PC-9 (cell line): Measurements from ENCODE around the gene RNF44. TPM values are rescaled to one million over a fixed set of nuclear protein-coding genes. Genes with fewer than 3 reads are reported as not detected.

Experiments used
- BruUV-seq: library from RNA; stranded (reverse); fragments of 400-500 nt; replicated peaks from 2 replicates; lab custom pipeline; 2021; lab: Mats Ljungman, UMichigan
- CTCF ChIA-PET: fragments of 300-600 bp; sonication (Branson Sonifier 250); formaldehyde crosslinking; loops from one replicate; lab custom pipeline; 2022; ENCODE audit warnings: antibody characterized with exemption; lab: Charles Lee
- POLR2A ChIA-PET: fragments of 300-600 bp; sonication (Branson Sonifier 250); formaldehyde crosslinking; loops from one replicate; lab custom pipeline; 2022; ENCODE audit warnings: antibody characterized with exemption; ENCODE audit not compliant: unreplicated experiment; lab: Charles Lee
- DNase-seq, 2 experiments: peaks; one replicate each; pipeline versions ENCODE4 v3.0.0 to v3.0.0-alpha.2; 2015 to 2022; ENCODE audit warnings: mixed read lengths in 1 of 2
- H2AFZ ChIP-seq: fragments of 200-600 bp; sonication (generic); 2 replicates; pipeline ENCODE4 v1.8.1; 2017; ENCODE audit warnings: antibody characterized with exemption
- H3F3A ChIP-seq: fragments of 200-600 bp; sonication (generic); 2 replicates; pipeline ENCODE4 v1.8.1; 2017; ENCODE audit warnings: antibody characterized with exemption, mild to moderate bottlenecking, low read depth; ENCODE audit not compliant: insufficient read depth
- H3K27ac ChIP-seq: fragments of 200-600 bp; sonication (generic); 2 replicates; pipeline ENCODE4 v1.6.1; 2016; ENCODE audit warnings: mixed run types
- H3K27me3 ChIP-seq: fragments of 200-600 bp; sonication (generic); 2 replicates; pipeline ENCODE4 v1.6.1; 2016; ENCODE audit warnings: low read depth, mixed run types; ENCODE audit not compliant: insufficient read depth
- H3K36me3 ChIP-seq: fragments of 200-600 bp; sonication (generic); 2 replicates; pipeline ENCODE4 v1.6.1; 2016; ENCODE audit warnings: low read depth, mixed run types
- H3K4me1 ChIP-seq: fragments of 200-600 bp; sonication (generic); replicated peaks from 2 replicates; pipeline ENCODE4 v1.6.1; 2016; ENCODE audit warnings: mixed run types; ENCODE audit not compliant: insufficient read depth
- H3K4me2 ChIP-seq: fragments of 200-600 bp; sonication (generic); 2 replicates; pipeline ENCODE4 v1.6.1; 2017; ENCODE audit warnings: mixed run types
- H3K4me3 ChIP-seq: fragments of 200-600 bp; sonication (generic); 2 replicates; pipeline ENCODE4 v1.6.1; 2016; ENCODE audit warnings: mixed run types
- H3K79me2 ChIP-seq: fragments of 200-600 bp; sonication (generic); 2 replicates; pipeline ENCODE4 v1.6.1; 2017; ENCODE audit warnings: low read depth, mixed run types
- H3K9me2 ChIP-seq: fragments of 200-600 bp; sonication (generic); 2 replicates; pipeline ENCODE4 v1.8.1; 2017; ENCODE audit warnings: mild to moderate bottlenecking; ENCODE audit not compliant: insufficient read depth
- H3K9me3 ChIP-seq: fragments of 200-600 bp; sonication (generic); 2 replicates; pipeline ENCODE4 v1.8.1; 2016; ENCODE audit warnings: low read depth; ENCODE audit not compliant: insufficient read depth
- H4K20me1 ChIP-seq: fragments of 200-600 bp; sonication (generic); 2 replicates; pipeline ENCODE4 v1.8.1; 2017; ENCODE audit not compliant: insufficient read depth
- EZH2 ChIP-seq: fragments of 200-600 bp; sonication (generic); IDR thresholded peaks from 2 replicates; pipeline ENCODE4 v1.8.0; 2017; ENCODE audit warnings: antibody characterized with exemption, low read depth
- intact Hi-C: fragments of 100-400 bp; cut with micrococcal nuclease; formaldehyde crosslinking; loops from one replicate; pipeline ENCODE4 v1.10.0; 2022; ENCODE audit not compliant: unreplicated experiment
- total RNA-seq: library from RNA; stranded (reverse); gene quantifications from 2 replicates; pipeline ENCODE4 v1.2.3, GENCODE V29; 2021
- TF ChIP-seq, protein P1 (sequence below): fragments of 200-600 bp; sonication (generic); conservative IDR thresholded peaks from 2 replicates; pipeline ENCODE4 v1.6.1; 2017; ENCODE audit warnings: mixed run types, antibody characterized with exemption, mild to moderate bottlenecking, moderate library complexity

Gene RNF44
- total RNA-seq, 1 experiment from 2014 or later, result 87.4 TPM

DNA sequence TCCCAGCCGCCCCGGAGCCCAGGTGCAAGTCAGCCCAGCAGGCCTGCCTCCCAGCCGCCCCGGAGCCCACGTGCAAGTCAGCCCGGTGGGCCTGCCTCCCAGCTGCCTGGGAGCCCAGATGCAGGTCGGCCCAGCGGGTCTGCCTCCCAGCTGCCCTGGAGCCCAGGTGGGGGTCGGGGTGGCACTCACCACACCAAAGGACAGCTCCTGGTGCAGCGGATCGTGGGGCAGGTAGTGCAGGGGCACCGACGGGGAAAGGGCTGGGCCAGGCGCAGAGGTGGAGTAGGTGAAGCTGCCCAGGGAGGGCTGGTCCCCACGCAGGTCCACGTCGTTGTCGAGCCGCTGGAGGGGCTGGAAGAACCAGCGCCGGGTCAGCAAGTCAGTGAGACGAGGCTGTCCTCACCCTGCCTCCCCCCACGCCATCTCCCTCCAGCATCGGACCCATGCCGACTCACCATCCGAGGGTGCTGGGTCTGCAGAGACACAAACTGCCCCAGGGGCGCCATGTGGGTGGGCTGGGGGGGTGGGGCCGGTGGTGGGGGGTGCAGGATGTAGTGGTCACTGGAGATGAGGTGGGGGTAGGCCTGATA lies 6.7 kb downstream of the RNF44 start:
- POLR2A ChIA-PET, result interaction anchor here (0.6 kb wide), 1 partner anchor 66 kb away, joined by 4 read pairs; no protein-coding TSS in a partner anchor
- Histone ChIP-seq H3F3A (peaks cover 17% of the 10 kb centered on the region; the same call in 1 of the 2 replicates), H3K27ac (no peak overlapping the region), H4K20me1 (peaks cover 32% of the 10 kb centered on the region), H3K79me2 (peaks cover 37% of the 10 kb centered on the region), H3K4me1 (peaks cover 9% of the 10 kb centered on the region), H3K9me2 (no peaks in the 10 kb centered on the region), H3K4me2 (no peak overlapping the region), H3K36me3 (0 out of 2 replicates have a peak, but pooled peaks cover 3% of the 10 kb centered on the region), H3K27me3 (no peaks in the 10 kb centered on the region), H3K9me3 (no peaks in the 10 kb centered on the region), H2AFZ (no peak overlapping the region), H3K4me3 (no peak overlapping the region)
- TF ChIP-seq, protein P1, sequence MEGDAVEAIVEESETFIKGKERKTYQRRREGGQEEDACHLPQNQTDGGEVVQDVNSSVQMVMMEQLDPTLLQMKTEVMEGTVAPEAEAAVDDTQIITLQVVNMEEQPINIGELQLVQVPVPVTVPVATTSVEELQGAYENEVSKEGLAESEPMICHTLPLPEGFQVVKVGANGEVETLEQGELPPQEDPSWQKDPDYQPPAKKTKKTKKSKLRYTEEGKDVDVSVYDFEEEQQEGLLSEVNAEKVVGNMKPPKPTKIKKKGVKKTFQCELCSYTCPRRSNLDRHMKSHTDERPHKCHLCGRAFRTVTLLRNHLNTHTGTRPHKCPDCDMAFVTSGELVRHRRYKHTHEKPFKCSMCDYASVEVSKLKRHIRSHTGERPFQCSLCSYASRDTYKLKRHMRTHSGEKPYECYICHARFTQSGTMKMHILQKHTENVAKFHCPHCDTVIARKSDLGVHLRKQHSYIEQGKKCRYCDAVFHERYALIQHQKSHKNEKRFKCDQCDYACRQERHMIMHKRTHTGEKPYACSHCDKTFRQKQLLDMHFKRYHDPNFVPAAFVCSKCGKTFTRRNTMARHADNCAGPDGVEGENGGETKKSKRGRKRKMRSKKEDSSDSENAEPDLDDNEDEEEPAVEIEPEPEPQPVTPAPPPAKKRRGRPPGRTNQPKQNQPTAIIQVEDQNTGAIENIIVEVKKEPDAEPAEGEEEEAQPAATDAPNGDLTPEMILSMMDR, result no peak
- TF ChIP-seq EZH2, result no peak
- no peak for DNase-seq
- no TSS peak for BruUV-seq
- CTCF ChIA-PET, result no interaction called here
- intact Hi-C loops, result loop anchor here (10.0 kb wide), 1 partner anchor 474 kb away; the partner anchor contains the start of gene UIMC1

DNA sequence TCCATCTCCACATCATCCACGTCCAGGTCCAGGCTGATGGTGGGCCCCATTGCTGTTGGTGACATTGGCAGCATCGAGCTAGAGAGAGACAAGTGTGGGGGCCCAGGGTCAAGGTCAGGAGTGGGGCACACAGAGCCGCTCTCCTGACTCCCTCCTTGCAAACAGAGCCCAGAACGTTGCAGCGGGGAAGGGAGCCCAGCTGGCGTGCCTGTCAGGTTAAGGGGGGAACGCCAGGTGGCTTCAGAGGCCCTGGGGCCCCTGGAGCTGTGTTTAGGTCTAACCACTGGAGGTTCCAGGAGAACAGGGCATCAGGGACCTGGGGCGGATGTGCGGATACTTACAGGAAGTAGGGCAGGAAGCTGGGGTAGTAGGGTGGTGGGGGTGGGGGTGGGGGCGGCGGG lies 7.5 kb downstream of the RNF44 start:
- POLR2A ChIA-PET, result interaction anchor here (0.6 kb wide), 1 partner anchor 65 kb away, joined by 4 read pairs; no protein-coding TSS in a partner anchor
- intact Hi-C loops, result loop anchor here (10.0 kb wide), 1 partner anchor 475 kb away; the partner anchor contains the start of gene UIMC1

DNA sequence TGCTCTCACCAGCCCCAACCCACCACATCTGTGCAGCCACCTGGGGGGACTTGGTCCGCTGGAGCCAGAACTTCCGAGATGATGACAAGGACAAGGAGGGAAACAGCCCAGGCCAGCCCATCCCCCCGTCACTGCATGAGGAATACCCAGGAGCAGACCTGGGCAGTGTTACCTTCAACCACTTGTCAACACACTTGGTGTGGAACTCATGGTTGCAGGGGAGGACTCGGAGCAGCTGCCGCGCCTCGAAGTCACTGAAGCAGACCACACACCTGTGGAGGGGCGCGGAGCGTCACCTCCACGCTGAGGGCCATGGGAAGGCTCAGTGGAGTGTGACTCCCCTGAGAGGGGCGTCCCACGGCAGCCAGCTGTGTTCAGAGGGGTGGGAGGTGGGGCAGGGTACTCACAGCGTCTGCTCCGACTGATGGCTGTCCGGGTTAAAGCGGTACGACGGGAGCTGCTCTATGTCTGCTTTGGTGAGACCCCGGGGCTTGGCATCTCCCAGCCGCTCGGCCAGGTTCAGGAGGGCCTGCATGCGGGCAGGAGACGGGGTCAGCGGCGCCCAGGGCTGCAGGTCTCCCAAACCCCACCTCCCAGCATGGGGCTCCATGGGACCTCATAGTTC lies 8.0 kb downstream of the RNF44 start:
- peaks cover 13% of the 10 kb centered on the region; the same call in 1 of the 2 replicates for H3F3A ChIP-seq
- BruUV-seq, result no TSS peak
- intact Hi-C loops, result no loop called here
- no peak overlapping the region for H2AFZ ChIP-seq
- no peaks in the 10 kb centered on the region for H3K9me2 ChIP-seq
- no peak overlapping the region for H3K4me3 ChIP-seq
- no peaks in the 10 kb centered on the region; the same call in 1 of the 2 replicates for H3K4me1 ChIP-seq
- H3K27ac ChIP-seq, result no peak overlapping the region
- peaks cover 19% of the 10 kb centered on the region for H4K20me1 ChIP-seq
- no peaks in the 10 kb centered on the region for H3K27me3 ChIP-seq
- no peak overlapping the region for H3K4me2 ChIP-seq
- TF ChIP-seq EZH2, result no peak
- TF ChIP-seq, protein P1, result no peak
- H3K9me3 ChIP-seq, result no peaks in the 10 kb centered on the region
- DNase-seq, result no peak
- ChIA-PET POLR2A (no interaction called here), CTCF (no interaction called here)
- 0 out of 2 replicates have a peak, but pooled peaks cover 3% of the 10 kb centered on the region for H3K36me3 ChIP-seq
- peaks cover 24% of the 10 kb centered on the region for H3K79me2 ChIP-seq

More for the DNA sequence above, 7.5 kb downstream of the RNF44 start:
- peaks cover 24% of the 10 kb centered on the region for H4K20me1 ChIP-seq
- H3F3A ChIP-seq, result peaks cover 18% of the 10 kb centered on the region; the same call in 1 of the 2 replicates
- H3K9me2 ChIP-seq, result no peaks in the 10 kb centered on the region
- CTCF ChIA-PET, result no interaction called here
- H3K36me3 ChIP-seq, result 0 out of 2 replicates have a peak, but pooled peaks cover 3% of the 10 kb centered on the region
- no peak overlapping the region for H3K27ac ChIP-seq
- H3K4me1 ChIP-seq, result peaks cover 2% of the 10 kb centered on the region
- H3K9me3 ChIP-seq, result no peaks in the 10 kb centered on the region
- no peak overlapping the region for H3K4me2 ChIP-seq
- no peak overlapping the region for H2AFZ ChIP-seq
- H3K4me3 ChIP-seq, result no peak overlapping the region
- TF ChIP-seq, protein P1, result no peak
- TF ChIP-seq EZH2, result no peak
- no peak for DNase-seq
- H3K79me2 ChIP-seq, result peaks cover 29% of the 10 kb centered on the region
- BruUV-seq, result no TSS peak
- H3K27me3 ChIP-seq, result no peaks in the 10 kb centered on the region
